TTC549 (cell line): ENCODE measurements around the gene TRAPPC12.

Experiments
- FAIRE-seq: peaks from 2 replicates; lab custom pipeline; 2012; peaks lifted over from hg19 to GRCh38; lab: Jason Lieb, UNC

The TRAPPC12 gene

DNA sequence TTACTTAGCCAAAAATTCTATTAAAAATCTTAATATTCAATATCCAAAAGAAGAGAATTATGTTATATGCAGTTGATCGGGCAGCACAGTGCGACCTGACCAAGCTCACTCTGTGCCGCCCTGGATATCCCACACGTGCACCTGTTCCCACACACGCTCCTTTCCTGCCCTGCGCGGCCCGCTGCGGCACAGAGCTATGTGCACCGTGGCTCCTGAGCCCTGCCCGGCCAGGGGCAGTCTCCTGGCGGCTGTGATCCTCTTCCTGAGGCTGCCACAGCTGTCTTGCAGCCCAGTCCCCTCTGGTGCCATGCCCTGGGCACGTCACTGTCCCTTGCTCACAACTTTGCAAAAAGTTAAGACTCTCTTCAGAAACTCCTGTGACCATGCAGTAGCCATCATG lies 29.3 kb downstream of the TRAPPC12 start:
- no peak for FAIRE-seq

DNA sequence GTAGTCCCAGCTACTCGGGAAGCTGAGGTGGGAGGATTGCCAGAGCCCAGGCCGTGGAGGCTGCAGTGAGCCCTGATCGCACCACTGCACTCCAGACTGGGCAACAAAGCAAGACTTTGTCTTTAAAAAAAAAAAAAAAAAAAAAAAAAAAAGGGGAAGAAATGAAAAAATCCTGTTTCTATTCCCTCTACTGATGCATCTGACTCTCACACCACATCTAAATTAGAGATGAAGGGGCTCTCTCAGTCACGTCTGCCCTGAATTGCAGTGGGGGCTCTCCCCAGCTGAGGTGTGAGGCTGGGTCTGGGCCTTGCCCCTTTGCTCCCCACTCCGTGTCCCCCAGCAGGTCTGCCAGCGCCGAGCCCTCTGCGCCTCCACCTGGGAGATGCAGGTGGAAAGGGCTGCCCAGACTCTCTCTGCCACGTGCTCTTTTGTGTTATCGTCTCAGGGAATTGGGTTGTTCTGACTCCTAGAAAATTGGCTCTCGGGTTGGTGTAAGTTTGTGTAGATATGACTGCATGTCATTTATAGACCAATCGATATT lies 30.2 kb downstream of the TRAPPC12 start:
- no peak for FAIRE-seq

DNA sequence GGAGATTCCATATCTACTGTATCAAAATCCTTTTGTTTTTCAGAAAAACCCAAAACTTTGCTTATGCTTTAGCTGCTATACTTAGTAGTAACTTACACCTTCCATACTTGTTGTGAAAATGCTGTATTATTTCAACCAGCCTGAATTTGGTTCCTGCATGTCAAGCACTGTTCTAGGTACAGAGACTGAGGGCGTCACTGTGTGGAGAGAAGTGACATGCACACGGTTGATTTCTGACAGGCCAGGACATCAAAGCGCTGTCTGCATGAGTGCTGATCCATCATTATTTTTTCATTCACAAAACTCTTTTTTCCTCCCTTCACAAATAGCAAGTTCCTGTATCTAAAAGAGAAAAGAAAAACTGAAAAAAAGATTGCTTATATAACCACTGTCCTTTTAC lies 31.6 kb downstream of the TRAPPC12 start:
- FAIRE-seq = no peak

DNA sequence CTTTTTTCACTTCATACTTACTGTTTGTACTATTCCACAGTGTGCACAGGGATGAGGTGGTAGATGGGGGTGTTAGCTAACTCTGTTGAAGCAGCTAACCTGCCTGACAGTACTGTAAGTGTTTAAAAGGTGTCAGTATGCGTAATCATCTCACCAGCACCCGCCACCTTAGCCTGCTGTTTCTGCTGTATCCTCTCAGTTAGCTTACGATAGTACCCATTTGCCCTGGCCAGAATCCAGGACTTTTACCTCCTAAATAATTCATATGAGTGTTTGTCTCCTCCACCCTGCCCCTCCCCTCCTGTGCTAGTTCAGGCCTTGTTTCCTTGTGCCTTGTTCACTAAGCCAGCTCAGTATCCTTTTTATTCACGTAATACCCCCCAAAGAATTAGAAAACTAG lies 34.2 kb downstream of the TRAPPC12 start:
- no peak for FAIRE-seq

DNA sequence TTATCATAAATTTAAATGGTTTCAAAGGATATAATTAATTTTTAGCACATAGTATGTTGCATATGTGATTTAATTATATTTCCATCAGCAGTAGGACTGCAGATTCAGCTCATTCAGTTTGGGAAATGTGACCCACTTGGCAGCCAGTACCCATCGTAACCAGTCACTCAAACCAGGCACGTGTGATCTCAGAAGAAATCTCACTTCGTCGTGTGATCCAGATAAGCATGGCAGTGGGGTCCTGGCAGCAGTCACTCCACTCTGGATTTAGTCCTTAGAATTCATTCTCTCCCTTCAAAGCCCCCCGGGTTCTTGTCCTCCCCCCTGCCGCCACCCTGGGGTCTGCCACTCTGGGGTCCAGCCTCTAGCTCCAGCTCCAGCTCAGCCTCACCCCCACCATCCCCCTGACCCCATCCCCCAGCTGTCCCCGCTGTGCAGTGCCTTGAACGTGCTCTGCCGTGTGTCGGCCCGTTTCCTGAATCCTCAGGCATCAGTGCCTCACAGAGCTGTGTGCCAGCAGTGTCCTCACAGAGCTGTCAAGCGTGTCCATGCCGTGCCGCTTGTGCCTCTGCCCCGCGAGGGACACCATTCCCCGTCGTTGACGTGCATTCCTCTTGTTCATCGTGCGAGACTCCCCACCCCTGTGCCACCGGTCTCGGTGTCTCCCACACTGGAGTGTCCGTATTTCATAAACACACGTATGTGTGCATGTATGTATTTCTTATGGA lies 34.8 kb downstream of the TRAPPC12 start:
- no peak for FAIRE-seq

DNA sequence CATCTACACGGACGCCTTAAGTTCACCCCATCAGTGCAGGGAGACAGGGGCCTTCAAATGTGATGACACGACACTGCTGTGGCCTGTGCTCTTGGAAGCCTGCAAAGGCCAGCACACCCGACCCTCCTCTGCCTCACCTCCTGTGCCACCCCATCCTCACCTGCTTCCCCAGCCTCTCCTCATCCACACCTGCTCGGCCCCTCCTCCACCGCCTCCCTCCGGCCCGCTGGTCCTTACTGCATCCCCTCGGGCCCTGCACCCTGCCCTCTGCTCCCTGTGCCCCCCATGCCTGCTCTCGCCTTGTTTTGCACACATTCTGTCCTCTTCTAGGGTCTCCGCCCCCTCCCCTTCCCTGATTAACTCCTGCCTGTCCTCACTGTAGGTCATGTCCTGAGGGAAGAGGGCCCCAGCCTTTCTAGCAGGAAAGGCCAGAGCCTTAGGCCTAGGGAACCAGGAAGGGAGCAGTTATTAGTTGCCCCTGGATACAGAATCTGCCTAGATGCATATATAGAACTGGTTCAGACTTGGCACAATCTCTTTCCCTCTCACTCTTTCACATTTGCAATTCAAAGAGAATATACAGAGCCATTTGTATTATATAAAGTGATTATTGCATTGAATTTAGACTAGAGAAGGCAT lies 39.4 kb downstream of the TRAPPC12 start:
- no peak for FAIRE-seq

DNA sequence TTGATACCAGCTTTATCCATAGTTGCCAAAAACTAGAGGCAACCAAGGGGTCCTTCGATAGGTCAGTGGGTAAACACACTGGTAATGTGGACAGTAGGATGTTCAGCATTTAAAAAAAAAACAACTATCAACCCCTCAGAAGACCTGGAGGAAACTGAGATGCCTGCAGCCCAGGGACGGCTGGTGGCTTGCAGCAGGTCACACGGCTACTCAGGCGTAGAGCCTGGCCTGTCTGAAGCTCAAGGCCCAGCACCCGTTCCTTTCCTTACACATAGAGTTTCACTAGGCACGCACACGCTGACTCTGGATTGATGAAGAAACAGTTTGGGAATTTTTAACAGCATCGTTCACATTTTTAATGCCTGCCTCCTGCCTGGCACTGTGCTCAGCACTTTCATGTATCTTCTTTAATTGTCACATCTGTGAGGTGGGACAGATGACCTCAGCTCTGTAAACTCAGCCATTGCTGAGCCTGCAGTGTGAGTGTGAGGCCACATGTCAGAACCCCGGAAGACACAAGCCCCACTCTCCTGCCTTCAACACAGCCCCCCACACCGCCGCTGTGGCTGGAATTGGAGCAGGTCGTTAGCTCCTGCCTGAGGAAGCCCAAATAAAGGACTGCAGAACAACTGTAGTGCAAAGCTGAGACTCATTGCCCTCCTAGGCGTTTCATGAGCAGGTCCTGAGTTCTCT lies 40.7 kb downstream of the TRAPPC12 start:
- FAIRE-seq = no peak

DNA sequence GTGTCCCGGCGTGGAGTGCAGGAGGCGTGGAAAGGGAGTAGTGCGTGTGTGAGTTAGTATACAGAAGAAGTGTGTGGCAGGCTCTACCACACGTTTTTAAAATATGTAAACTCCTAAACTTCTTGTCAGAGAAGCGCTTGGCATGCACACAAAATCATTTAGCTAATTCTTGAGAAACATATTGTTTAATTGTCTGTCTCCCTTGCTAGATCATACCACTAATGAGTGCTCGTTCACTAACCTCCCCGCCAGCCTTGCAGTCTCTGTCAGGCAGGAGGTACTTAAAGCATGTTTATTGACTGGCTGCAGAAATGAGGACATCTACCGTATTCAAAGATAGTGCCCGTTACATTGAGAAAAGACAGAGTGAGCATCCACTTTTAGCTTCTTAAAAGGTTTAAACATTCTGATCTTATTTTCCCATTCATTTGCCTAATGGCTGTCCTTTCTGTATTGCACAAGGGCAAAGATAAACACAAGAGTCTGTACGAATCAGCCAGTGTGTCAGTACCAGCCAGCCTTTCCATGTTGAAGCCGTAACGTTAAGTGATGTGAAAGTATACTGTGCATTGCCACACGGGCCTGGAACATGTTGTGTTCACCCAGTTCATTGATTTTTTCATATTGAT lies 41.4 kb downstream of the TRAPPC12 start:
- no peak for FAIRE-seq

DNA sequence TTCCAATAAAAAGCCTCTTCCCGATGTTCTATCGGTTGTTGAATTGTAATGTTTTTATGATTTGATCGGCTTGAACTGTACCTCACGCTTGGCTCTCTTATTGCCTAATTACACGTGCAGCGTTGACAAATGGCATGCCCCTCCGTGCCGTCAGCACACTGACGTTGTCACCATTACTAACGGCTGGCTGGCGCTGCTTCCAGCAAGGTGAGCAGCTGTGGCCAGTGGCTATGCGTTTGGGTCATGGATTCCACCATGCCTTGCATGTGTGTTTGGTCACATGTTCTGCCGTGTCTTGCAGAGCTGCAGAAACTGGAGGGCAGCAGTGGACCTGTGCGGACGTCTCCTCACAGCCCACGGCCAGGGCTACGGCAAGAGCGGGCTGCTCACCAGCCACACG lies 42.1 kb downstream of the TRAPPC12 start:
- no peak for FAIRE-seq

DNA sequence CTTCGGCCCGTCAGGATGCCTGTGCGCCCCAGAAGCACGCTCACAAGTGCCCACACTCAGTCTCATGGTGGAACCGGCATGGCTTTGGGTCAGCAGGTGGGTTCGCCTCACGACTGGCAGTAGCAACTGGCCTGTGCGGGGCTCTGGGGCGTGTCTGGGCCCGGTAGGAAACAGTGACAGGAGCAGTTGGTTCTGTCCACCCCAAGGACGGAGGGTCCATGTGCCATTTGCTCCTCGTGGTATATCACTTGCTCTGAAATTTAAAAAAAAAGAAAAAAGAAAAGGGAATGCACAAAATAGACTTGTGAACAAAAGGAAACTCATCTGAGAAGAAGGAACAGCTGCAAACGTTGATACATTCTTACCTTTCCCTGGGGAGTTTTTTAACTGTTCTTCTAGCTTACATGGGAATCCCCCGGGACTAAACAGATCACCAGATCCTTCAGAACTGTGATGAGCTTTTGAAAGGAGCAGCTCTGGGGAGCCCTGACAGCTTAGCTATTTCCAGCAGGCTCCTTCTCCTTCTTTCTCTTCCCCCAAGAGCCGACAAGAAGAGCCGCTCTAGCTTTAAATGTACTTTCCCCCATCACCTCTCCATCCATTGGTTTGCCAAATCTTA lies 42.8 kb downstream of the TRAPPC12 start:
- no peak for FAIRE-seq

DNA sequence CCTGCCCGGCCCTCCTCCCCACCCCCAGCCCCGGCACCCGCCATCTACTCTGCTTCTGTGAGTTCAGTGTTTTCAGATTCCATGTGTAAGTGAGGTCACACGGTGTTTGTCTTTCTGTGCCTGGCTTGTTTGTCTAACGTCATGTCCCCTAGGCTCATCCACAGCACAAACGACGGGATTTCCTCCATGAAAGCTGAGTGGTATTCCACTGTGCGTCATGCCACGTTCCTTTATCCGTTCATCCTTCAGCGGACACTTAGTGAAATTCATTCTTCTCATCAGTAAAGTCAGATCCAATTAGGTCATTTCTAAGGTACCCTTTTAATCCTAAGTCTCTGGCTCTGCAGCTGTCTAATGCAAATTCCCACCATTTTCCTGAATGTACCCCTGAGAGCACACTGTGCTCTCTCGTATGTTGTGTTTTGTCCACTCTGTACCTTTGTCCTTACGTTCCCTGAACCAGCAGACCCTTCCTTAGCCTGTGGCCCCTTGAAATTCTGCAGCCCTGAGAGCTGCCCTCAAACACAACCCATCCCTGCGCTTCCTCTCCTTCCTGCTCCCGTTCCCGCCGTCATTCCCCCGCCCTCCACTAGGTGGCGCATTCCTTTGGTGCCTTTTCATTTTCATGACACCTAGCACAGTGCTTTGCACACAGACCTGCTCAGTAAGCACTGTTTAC lies 44.1 kb downstream of the TRAPPC12 start:
- no peak for FAIRE-seq

DNA sequence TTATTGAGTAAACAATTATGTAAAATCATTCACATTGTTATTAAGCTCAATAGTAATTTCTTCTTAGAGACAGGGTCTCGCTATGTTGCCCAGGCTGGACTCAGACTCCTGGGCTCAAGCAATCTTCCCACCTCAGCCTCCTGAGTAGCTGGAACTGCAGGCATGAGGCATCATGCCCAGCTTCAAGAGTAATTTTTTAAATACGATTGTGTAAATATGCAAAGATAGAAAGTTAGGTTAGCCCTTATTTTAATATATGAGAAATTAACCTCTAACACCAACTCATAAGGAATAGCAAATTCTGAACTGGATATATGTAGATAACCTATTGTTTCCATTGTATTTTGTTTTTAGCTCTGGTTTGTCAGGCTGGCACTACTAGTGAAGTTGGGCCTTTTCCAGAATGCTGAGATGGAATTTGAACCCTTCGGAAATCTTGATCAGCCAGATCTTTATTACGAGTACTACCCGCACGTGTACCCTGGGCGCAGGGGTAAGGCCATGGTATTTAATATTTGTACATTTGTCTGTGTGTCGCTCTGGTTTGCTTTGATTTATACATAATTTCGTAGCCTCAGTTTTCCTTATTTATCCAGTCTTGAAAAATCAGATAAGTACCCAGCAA lies 44.8 kb downstream of the TRAPPC12 start:
- no peak for FAIRE-seq

DNA sequence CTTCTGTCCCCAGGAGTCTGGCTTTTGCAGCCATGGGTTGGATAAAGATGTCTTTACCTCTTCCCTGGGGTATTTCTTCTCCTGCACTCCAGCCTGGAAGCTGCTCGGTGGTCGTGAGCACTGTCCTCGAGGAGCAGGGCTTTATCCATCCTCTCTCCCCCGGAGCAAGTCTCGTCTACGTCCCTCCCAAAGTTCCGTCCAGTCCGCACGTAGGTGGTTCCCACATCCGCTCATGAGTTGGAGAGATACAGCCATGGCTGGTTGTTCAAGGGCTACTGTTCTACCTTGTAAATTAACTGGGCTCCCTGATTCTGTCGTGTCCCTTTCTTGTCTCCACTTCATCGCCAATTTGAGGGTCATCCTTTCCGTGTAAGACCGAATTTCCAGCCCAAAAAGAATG lies 47.1 kb downstream of the TRAPPC12 start:
- FAIRE-seq = no peak

DNA sequence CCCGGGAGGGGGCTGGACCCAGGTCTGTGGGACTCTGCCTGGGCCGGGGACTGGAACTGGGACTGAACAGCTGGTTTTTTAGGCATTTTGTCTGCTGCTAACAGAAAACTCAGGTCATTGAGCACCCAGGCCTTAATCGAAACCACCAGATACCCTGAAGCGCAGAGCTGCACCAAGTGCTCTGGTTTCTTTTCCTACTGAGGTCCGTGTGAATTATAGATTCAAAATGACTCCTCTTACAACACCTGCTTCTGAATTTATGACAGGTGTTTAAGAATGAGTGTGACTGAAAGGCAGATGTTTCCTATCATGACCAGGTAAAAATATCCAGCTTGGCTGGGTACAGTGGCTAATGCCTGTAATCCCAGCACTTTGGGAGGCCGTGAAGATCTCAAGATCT lies 47.8 kb downstream of the TRAPPC12 start:
- no peak for FAIRE-seq

DNA sequence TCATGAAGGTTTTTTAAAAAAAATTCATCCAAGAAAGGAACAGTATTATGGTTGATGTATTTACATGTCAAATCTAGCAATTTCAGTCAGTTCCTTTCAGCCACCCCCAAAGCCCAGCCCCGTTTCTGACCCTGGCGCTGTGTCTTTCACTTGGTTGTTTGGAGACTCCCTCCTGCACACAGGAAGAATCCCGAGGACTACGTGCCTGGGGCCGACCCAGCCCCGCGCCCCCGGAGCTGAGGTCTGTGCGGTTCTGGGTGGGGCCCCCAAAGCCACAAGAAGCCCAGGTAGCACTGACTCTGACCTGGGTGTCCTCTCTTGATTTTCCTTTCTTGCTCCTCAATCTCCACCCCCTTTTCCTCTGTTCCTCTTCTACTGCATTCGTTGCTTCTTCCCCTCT lies 49.1 kb downstream of the TRAPPC12 start:
- FAIRE-seq = no peak

DNA sequence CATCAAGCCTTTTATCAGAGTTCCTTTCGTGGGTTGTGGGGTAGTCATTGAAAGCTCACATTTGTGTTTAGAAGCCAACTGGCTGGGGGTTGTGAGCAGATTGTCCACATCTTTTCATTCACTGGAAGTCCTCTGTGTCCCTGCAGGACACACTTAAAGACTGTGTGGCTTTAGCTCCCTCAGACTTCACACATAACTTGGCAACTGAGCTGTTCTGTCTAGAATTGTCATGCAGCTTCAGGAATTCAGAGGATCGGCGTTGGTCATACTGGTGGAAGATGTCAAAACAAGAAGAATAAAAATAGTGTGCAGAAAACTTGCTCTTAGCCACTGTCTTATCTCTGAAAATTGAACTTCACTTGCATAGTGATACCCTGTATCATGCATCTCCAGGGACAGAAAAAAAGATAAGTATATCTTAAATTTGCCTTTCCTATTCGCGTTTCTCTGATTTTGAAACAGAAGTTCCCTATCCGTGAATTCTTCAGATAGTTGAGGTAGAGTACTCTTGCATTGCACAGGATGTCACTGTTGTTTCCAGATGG lies 49.6 kb downstream of the TRAPPC12 start:
- FAIRE-seq = no peak

DNA sequence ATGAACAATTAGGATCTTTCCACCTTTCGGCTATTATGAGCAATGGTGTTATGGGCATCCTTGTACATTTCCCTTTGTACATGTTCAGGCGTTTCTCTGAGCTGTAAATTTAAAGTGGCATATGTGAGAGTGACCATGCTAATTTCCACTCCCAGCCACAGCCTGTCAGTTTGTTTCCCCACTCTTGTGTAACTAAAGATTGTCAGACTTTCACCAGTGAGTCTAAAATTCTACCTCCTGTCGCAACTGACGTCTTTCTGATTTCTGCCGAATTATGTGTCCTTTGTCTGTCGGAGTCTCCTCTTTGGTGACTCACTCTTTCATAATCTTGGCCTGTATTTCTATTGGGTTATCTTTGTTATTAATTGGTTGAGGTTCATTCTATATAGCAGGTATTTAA lies 50.7 kb downstream of the TRAPPC12 start:
- no peak for FAIRE-seq

DNA sequence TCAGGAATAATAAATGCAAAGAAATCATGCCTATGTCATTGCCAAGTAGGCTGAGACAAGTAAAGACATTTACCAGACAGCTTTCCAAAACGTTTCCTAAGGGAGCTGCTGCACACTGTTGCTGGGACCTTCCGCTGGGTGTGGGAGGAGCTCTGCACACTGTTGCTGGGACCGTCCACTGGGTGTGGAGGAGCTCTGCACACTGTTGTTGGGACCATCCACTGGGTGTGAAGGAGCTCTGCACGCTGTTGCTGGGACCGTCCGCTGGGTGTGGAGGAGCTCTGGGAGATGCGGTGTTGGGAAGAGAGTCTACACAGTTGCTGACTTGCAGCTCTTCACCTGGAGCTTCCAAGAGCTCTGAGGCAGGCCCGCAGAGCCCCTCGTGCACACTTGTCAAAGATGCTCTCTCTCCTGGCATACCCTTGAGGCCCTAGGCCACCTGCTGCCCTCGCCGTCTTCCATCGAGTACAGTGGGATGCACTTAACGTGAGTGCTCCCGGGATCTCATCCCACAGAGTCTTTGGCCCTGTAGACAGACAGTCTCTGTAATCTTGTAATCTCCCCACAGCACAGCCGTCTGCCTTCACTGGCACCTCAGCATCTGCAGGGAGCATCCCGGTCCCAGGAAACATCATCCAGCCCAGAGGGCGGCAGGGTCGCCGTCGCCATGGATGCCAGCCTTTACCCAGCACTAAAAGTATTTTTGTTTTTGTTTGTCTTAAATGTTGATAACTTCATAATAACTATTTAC lies 51.4 kb downstream of the TRAPPC12 start:
- no peak for FAIRE-seq

DNA sequence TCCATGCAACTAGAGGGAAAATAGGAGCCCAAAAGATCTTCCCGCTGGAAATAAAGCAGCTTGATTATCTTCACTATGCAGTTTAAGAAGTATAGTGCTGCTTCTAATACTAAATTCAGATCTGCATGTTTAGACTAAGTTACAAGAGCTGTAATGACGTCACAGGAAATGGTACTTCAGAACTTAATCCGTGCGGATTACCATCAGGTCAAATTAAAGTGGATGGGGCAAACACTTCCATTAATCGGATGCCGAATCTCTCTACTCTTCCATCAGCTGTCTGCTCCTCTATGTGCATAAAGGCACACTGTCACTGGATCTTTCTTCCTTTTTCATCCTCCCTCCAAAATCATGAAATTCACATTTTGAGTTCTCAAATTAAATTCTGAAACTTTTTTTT lies 52.6 kb downstream of the TRAPPC12 start:
- FAIRE-seq = no peak

DNA sequence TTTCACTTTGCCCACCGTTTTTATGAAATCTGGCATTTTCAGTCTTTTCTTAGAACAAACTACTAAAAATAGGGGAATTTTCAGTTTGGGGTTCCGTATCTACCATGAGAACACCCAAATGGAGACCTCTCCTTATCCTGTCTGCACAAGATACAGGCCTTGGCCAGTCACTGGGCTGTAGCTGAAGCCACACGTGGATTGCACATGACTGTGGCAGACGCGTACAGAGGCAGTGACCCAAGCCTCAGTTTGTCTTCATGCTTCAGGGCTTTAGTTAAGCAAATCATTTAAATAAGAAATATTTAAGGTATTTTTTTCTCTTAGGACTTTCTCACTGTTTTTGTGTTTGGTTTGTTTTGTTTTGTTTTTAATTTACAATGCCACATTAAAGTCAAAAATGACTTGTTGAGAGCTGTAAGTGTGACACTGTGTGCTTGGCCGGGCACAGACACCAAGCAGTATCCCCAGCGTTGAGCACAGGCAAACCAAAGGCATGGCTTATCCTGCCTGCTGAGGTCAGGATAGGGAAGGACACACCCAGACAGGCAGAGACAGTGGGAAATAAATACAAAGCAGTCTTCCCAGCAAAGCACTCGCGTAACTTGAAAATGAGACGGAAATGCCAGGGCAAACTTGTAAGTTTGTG lies 53.3 kb downstream of the TRAPPC12 start:
- no peak for FAIRE-seq
